ENCODE data around the gene UST.

The UST gene

DNA sequence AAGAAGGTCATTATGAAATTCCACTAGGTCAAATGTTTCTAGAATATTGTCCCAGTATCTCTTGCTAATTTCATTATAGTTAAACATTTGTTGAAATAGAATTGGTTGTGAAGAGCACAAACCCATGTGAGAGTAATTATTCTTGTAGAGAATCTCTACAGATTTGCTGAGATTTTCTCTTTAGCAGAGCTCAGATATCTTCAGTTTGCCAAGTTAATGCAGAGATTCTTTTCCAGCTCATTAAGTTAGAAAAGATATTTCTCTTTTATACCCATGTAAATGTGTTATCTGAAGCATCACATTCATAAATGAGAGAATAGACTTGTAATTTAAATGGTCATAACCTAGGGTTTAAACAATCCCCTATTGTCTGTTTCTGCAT is 338.7 kb downstream of the UST start:
- TF ChIP-seq, protein P1, sequence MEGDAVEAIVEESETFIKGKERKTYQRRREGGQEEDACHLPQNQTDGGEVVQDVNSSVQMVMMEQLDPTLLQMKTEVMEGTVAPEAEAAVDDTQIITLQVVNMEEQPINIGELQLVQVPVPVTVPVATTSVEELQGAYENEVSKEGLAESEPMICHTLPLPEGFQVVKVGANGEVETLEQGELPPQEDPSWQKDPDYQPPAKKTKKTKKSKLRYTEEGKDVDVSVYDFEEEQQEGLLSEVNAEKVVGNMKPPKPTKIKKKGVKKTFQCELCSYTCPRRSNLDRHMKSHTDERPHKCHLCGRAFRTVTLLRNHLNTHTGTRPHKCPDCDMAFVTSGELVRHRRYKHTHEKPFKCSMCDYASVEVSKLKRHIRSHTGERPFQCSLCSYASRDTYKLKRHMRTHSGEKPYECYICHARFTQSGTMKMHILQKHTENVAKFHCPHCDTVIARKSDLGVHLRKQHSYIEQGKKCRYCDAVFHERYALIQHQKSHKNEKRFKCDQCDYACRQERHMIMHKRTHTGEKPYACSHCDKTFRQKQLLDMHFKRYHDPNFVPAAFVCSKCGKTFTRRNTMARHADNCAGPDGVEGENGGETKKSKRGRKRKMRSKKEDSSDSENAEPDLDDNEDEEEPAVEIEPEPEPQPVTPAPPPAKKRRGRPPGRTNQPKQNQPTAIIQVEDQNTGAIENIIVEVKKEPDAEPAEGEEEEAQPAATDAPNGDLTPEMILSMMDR (IDR thresholded peaks at IDR 0.05; ENCODE audit: borderline replicate concordance, control extremely low read depth, extremely low read depth, insufficient read depth, missing control alignments): no peak
- DNase-seq (ENCODE audit: low spot score): no peak
- in situ Hi-C loops (cut with MboI; ENCODE audit: low sequenced_read_pairs, unreplicated experiment): no loop called here

DNA sequence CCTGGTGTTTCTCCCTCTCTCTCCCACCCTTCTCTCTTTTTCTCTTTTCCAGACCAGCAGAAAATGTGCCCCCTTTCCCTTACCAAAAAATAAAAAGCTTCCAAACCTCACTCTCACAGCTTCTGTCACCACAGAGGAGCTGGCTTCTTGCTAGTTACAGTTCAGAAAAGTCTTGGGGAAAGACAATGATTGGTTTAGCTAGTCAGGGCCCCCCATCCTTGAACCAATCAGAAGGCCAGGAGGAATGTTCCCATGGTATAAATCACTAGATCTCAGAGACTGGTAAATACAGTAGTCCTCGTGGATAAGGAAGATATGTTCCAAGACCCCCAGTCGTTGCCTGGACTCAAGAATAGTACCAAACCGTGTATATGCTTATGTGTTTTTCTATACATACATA is 339.5 kb downstream of the UST start:
- TF ChIP-seq, protein P1 (IDR thresholded peaks at IDR 0.05; ENCODE audit: borderline replicate concordance, control extremely low read depth, extremely low read depth, insufficient read depth, missing control alignments): no peak
- in situ Hi-C loops (cut with MboI; ENCODE audit: low sequenced_read_pairs, unreplicated experiment): no loop called here
- no peak for DNase-seq (ENCODE audit: low spot score)

DNA sequence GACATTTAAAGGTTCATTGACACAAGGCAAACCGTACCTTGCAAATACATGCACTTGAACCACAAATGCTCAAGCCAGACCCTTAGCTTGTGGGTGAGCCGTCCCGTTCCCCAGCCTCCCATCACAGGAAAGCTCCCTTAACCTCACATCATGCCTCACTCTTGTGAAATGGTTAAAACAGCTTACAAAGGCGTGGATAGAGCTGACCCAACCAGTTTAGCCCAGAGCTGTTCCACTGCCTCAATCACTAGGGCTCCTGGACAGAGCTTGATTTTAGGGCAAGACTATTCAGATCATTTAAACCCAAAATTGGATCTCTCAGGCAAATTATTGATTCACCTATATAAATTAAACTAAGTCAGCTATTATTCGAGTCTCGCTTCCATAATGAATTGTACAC is 341.1 kb downstream of the UST start:
- DNase-seq (ENCODE audit: low spot score): no peak
- in situ Hi-C loops (cut with MboI; ENCODE audit: low sequenced_read_pairs, unreplicated experiment): no loop called here
- TF ChIP-seq, protein P1 (IDR thresholded peaks at IDR 0.05; ENCODE audit: borderline replicate concordance, control extremely low read depth, extremely low read depth, insufficient read depth, missing control alignments): no peak

DNA sequence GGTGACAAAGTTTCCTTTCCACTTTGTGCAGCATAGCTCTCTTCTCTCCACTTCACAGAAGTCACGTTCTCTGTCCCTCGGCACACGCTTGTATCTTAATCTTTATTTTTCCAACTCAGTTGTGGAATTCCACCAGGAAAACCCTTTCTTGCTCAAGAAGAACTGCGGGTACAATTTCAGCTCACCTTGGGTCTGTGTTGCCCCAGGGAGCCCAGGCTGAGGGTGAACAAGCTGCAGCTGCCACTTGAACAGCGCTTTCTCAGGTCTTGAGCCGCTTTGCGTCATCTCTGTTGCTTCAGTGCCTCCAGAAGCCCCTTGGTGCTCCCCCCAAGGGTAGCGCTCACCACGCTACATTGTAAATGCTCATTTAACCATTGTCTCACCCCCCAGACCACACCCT is 341.5 kb downstream of the UST start:
- TF ChIP-seq, protein P1 (IDR thresholded peaks at IDR 0.05; ENCODE audit: borderline replicate concordance, control extremely low read depth, extremely low read depth, insufficient read depth, missing control alignments): no peak
- no peak for DNase-seq (ENCODE audit: low spot score)
- in situ Hi-C loops (cut with MboI; ENCODE audit: low sequenced_read_pairs, unreplicated experiment): no loop called here

DNA sequence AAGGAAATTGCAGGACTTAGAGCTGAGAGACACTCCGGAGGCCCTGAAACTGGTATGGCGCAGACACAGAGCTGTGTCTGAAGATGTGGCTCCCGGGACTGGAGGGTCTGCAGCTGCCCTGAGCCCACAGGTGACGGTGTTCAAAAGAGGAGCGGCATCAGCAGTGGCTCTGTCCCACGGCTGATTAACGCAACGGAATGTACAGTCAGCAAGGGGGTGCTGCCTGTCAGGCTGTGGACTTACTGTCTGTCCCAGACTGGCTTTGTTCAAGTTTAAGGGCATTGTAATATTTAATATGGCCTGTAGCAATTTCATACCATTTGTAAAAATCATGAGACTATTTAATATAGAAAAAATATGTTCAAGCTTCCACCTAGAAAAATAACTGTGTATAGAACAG is 342.7 kb downstream of the UST start:
- in situ Hi-C loops (cut with MboI; ENCODE audit: low sequenced_read_pairs, unreplicated experiment): no loop called here
- no peak for DNase-seq (ENCODE audit: low spot score)
- TF ChIP-seq, protein P1 (IDR thresholded peaks at IDR 0.05; ENCODE audit: borderline replicate concordance, control extremely low read depth, extremely low read depth, insufficient read depth, missing control alignments): peak; percentile 3

DNA sequence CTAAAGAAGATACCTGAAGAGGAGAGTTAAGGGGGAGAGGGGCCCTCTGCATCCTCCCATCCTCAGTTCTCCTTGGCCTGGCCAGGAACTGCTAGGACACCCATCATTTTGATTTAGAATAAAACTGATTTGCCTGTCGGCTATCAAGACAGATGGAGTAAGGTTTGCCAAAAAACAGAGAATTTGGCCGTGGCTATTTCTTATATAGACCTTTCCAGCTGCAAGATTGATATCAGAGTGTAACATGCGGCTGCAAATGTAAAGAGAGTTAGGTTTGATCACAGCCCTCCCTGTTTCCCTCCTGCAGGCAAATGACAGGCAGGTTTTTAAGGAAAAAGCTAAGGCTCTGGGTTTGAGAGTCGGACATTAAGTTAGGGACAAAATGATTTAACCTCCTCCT is 344.1 kb downstream of the UST start:
- in situ Hi-C loops (cut with MboI; ENCODE audit: low sequenced_read_pairs, unreplicated experiment): no loop called here
- TF ChIP-seq, protein P1 (IDR thresholded peaks at IDR 0.05; ENCODE audit: borderline replicate concordance, control extremely low read depth, extremely low read depth, insufficient read depth, missing control alignments): no peak
- no peak for DNase-seq (ENCODE audit: low spot score)

DNA sequence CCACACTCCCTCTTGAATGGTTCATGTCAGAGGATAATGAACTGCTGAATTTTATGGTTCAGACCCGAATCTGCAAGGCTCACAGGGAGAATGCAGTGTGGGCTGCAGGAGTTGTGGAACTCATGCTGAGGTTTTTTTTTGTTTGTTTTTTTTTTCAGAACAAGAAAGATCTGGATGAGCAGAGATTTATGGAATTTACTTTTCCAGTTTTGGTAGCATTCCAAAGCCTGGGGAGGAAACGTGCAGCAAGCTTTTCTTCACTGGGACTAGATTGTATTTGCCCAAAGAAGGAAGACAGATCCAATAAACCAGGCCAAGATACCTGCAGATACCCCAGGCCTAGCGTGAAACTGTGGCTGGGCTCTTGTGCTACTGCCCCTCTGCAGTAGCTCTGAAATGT is 346.8 kb downstream of the UST start:
- in situ Hi-C loops (cut with MboI; ENCODE audit: low sequenced_read_pairs, unreplicated experiment): no loop called here
- TF ChIP-seq, protein P1 (IDR thresholded peaks at IDR 0.05; ENCODE audit: borderline replicate concordance, control extremely low read depth, extremely low read depth, insufficient read depth, missing control alignments): no peak
- DNase-seq (ENCODE audit: low spot score): no peak
